IMR-90 (cell line): Measurements from ENCODE around the gene DDI2. TPM values are rescaled to one million over a fixed set of nuclear protein-coding genes. Genes with fewer than 3 reads are reported as not detected.

Source experiments
- ATAC-seq: fragments of 200-7000 bp; cut with Tn5 transposase; 2 replicates; pipeline ENCODE4 v1.9.1; 2020; ENCODE audit warnings: low read depth, mild to moderate bottlenecking, moderate library complexity
- BruUV-seq: library from RNA; stranded (reverse); fragments of 400-500 nt; replicated peaks from 2 replicates; lab custom pipeline; 2021; lab: Mats Ljungman, UMichigan
- CTCF ChIA-PET: fragments of 300-600 bp; formaldehyde crosslinking; extraction: SDS; loops from one replicate; lab custom pipeline; 2021; ENCODE audit warnings: antibody characterized with exemption; lab: Yijun Ruan, JAX
- POLR2A ChIA-PET: fragments of 300-600 bp; sonication (Branson Sonifier 250); formaldehyde crosslinking; loops from one replicate; lab custom pipeline; 2022; ENCODE audit warnings: antibody characterized with exemption; ENCODE audit not compliant: unreplicated experiment; lab: Charles Lee
- DNase-seq: peaks from one replicate; pipeline ENCODE4 v3.0.0; 2013
- H2AFZ ChIP-seq: replicated peaks from 2 replicates; pipeline ENCODE3; 2013; ENCODE audit warnings: low read length, mild to moderate bottlenecking; ENCODE audit not compliant: poor library complexity
- H2AK5ac ChIP-seq: 2 replicates; pipeline ENCODE4 v1.6.1; 2013; ENCODE audit warnings: low read depth, low read length, inconsistent platforms
- H2AK9ac ChIP-seq: replicated peaks from 2 replicates; pipeline ENCODE3; 2013; ENCODE audit warnings: mild to moderate bottlenecking, low read depth, low read length, moderate library complexity; ENCODE audit not compliant: poor library complexity
- H2BK120ac ChIP-seq: 2 replicates; pipeline ENCODE4 v1.6.1; 2013; ENCODE audit warnings: low read depth, low read length, inconsistent platforms
- H2BK15ac ChIP-seq: 3 replicates; pipeline ENCODE4 v1.6.1; 2013; ENCODE audit warnings: low read depth, low read length, inconsistent platforms
- H2BK20ac ChIP-seq: 2 replicates; pipeline ENCODE4 v1.6.1; 2013; ENCODE audit warnings: low read depth, mild to moderate bottlenecking, inconsistent platforms, low read length, moderate library complexity
- H2BK5ac ChIP-seq: 2 replicates; pipeline ENCODE4 v1.6.1; 2013; ENCODE audit warnings: mild to moderate bottlenecking, low read depth, low read length, inconsistent platforms; ENCODE audit not compliant: poor library complexity, severe bottlenecking
- H3K14ac ChIP-seq: replicated peaks from 2 replicates; pipeline ENCODE4 v1.6.1; 2013; ENCODE audit warnings: low read depth, low read length, inconsistent platforms
- H3K18ac ChIP-seq: 2 replicates; pipeline ENCODE4 v1.6.1; 2013; ENCODE audit warnings: low read depth, low read length, control low read depth
- H3K23ac ChIP-seq: 2 replicates; pipeline ENCODE4 v1.6.1; 2013; ENCODE audit warnings: low read depth, low read length, inconsistent platforms
- H3K27ac ChIP-seq: 2 replicates; pipeline ENCODE4 v1.5.1; 2013; ENCODE audit warnings: mild to moderate bottlenecking, control low read depth, low read length; ENCODE audit not compliant: insufficient read depth
- H3K27me3 ChIP-seq: 2 replicates; pipeline ENCODE4 v1.6.1; 2013; ENCODE audit warnings: low read length; ENCODE audit not compliant: control insufficient read depth, insufficient read depth
- H3K36me3 ChIP-seq: 2 replicates; pipeline ENCODE4 v1.6.1; 2013; ENCODE audit warnings: low read length, mixed read lengths; ENCODE audit not compliant: control insufficient read depth, insufficient read depth
- H3K4ac ChIP-seq: 2 replicates; pipeline ENCODE4 v1.6.1; 2013; ENCODE audit warnings: low read depth, low read length, inconsistent platforms
- H3K4me1 ChIP-seq: 2 replicates; pipeline ENCODE4 v1.6.1; 2013; ENCODE audit warnings: low read length, mixed read lengths; ENCODE audit not compliant: control insufficient read depth, insufficient read depth
- H3K4me2 ChIP-seq: 2 replicates; pipeline ENCODE4 v1.6.1; 2013; ENCODE audit warnings: low read depth, mild to moderate bottlenecking, control low read depth, low read length, moderate library complexity
- H3K4me3 ChIP-seq: 2 replicates; pipeline ENCODE4 v1.5.1; 2013; ENCODE audit warnings: low read depth, mild to moderate bottlenecking, control low read depth, low read length, moderate library complexity; ENCODE audit not compliant: insufficient read depth
- H3K56ac ChIP-seq: 2 replicates; pipeline ENCODE4 v1.6.1; 2013; ENCODE audit warnings: low read length, inconsistent platforms; ENCODE audit not compliant: insufficient read depth; ENCODE audit errors: extremely low read depth
- H3K79me1 ChIP-seq, 2 experiments: 2 replicates each; pipeline ENCODE4 v1.6.1; 2013; ENCODE audit warnings: low read length in 2 of 2, inconsistent platforms in 1 of 2, low read depth in 1 of 2
- H3K9ac ChIP-seq: 2 replicates; pipeline ENCODE4 v1.6.1; 2013; ENCODE audit warnings: low read depth, low read length, control low read depth
- H3K9me1 ChIP-seq: 2 replicates; pipeline ENCODE4 v1.6.1; 2013; ENCODE audit warnings: low read length, inconsistent platforms; ENCODE audit not compliant: insufficient read depth
- H3K9me3 ChIP-seq: 2 replicates; pipeline ENCODE4 v1.6.1; 2013; ENCODE audit warnings: low read length; ENCODE audit not compliant: control insufficient read depth, insufficient read depth
- H4K20me1 ChIP-seq: 2 replicates; pipeline ENCODE4 v1.6.1; 2013; ENCODE audit warnings: low read length, inconsistent platforms; ENCODE audit not compliant: insufficient read depth
- H4K5ac ChIP-seq: 2 replicates; pipeline ENCODE4 v1.6.1; 2013; ENCODE audit warnings: mild to moderate bottlenecking, low read depth, low read length, control low read depth
- H4K8ac ChIP-seq, 2 experiments: 2 replicates each; pipeline ENCODE4 v1.6.1; 2013; ENCODE audit warnings: low read depth in 2 of 2, low read length in 2 of 2, control low read depth in 1 of 2, inconsistent platforms in 1 of 2
- H4K91ac ChIP-seq: 2 replicates; pipeline ENCODE4 v1.6.1; 2013; ENCODE audit warnings: low read depth, low read length, inconsistent platforms; ENCODE audit not compliant: insufficient read depth
- BHLHE40 ChIP-seq: fragments of 150-350 bp; IDR thresholded peaks from 2 replicates; pipeline ENCODE4 v1.6.1; 2016; ENCODE audit warnings: mild to moderate bottlenecking, low read depth, low read length
- CEBPB ChIP-seq: IDR thresholded peaks from 2 replicates; pipeline ENCODE4 v1.6.1; 2012; ENCODE audit warnings: low read depth, low read length, improper control_type of control experiment
- CHD1 ChIP-seq: IDR thresholded peaks from 2 replicates; pipeline ENCODE4 v1.6.1; 2012; ENCODE audit warnings: low read depth, low read length, improper control_type of control experiment
- CTCF ChIP-seq: conservative IDR thresholded peaks from 2 replicates; pipeline ENCODE4 v1.5.1; 2012; ENCODE audit warnings: mild to moderate bottlenecking, low read depth, low read length, improper control_type of control experiment
- ELK1 ChIP-seq: fragments of 150-350 bp; IDR thresholded peaks from 2 replicates; pipeline ENCODE4 v1.6.1; 2016; ENCODE audit warnings: low read depth, mild to moderate bottlenecking, low read length, moderate library complexity, borderline replicate concordance
- FOS ChIP-seq: fragments of 150-350 bp; IDR thresholded peaks from 2 replicates; pipeline ENCODE4 v1.6.1; 2016; ENCODE audit warnings: low read depth, low read length
- MAFK ChIP-seq: IDR thresholded peaks from 2 replicates; pipeline ENCODE4 v1.6.1; 2012; ENCODE audit warnings: low read depth, low read length, improper control_type of control experiment
- MAZ ChIP-seq: IDR thresholded peaks from 2 replicates; pipeline ENCODE4 v1.6.1; 2012; ENCODE audit warnings: low read depth, mild to moderate bottlenecking, low read length, improper control_type of control experiment, moderate library complexity, borderline replicate concordance
- MXI1 ChIP-seq: IDR thresholded peaks from 2 replicates; pipeline ENCODE4 v1.6.1; 2012; ENCODE audit warnings: low read depth, mild to moderate bottlenecking, low read length, moderate library complexity, borderline replicate concordance
- NFE2L2 ChIP-seq: fragments of 150-350 bp; IDR thresholded peaks from 2 replicates; pipeline ENCODE4 v1.6.1; 2016; ENCODE audit warnings: low read depth, mild to moderate bottlenecking, low read length
- POLR2A ChIP-seq: IDR thresholded peaks from 2 replicates; pipeline ENCODE4 v1.6.1; 2012; ENCODE audit warnings: mild to moderate bottlenecking, low read depth, low read length
- RAD21 ChIP-seq: IDR thresholded peaks from 2 replicates; pipeline ENCODE4 v1.6.1; 2012; ENCODE audit warnings: low read length, improper control_type of control experiment
- RCOR1 ChIP-seq: IDR thresholded peaks from 2 replicates; pipeline ENCODE4 v1.6.1; 2012; ENCODE audit warnings: mild to moderate bottlenecking, low read length, improper control_type of control experiment; ENCODE audit not compliant: insufficient replicate concordance
- RFX5 ChIP-seq: IDR thresholded peaks from 2 replicates; pipeline ENCODE4 v1.8.0; 2012; ENCODE audit warnings: low read depth, mild to moderate bottlenecking, low read length, moderate library complexity
- SMC3 ChIP-seq: fragments of 150-350 bp; IDR thresholded peaks from 2 replicates; pipeline ENCODE4 v1.6.1; 2016; ENCODE audit warnings: low read depth, mild to moderate bottlenecking, antibody characterized with exemption, low read length, moderate library complexity
- USF2 ChIP-seq: fragments of 150-350 bp; IDR thresholded peaks from 2 replicates; pipeline ENCODE4 v1.6.1; 2017; ENCODE audit warnings: mild to moderate bottlenecking, antibody characterized with exemption, low read length, low read depth
- WGBS, 2 experiments: methylation state at CpG; one replicate each; pipeline versions ENCODE4 v1.1.5 to v1.1.7; 2013; ENCODE audit warnings: missing lambda C conversion rate in 2 of 2; ENCODE audit not compliant: insufficient read length in 1 of 2; ENCODE audit errors: extremely low coverage in 2 of 2; 5-methylcytosine and 5-hydroxymethylcytosine counted together
- dilution Hi-C: fragments of 300-500 bp; cut with HindIII; formaldehyde crosslinking; loops from one replicate; pipeline ENCODE4 v1.14.3; 2018; ENCODE audit warnings: low sequenced_read_pairs; ENCODE audit not compliant: unreplicated experiment
- in situ Hi-C: fragments of 300-500 bp; cut with MboI; formaldehyde crosslinking; loops from 3 replicates; pipeline ENCODE4 v1.14.3; 2019; ENCODE audit warnings: low sequenced_read_pairs, inconsistent platforms, mixed read lengths
- intact Hi-C: fragments of 100-400 bp; cut with micrococcal nuclease; formaldehyde crosslinking; loops from 2 replicates; pipeline ENCODE4 v1.10.0; 2022
- polyA plus RNA-seq, 3 experiments: library from polyadenylated mRNA; depleted of rRNA; stranded (reverse); fragments of >200 nt; gene quantifications; 2 replicates each; pipeline ENCODE4 v1.2.3, GENCODE V29; 2012; ENCODE audit warnings: low replicate concordance in 1 of 3
- total RNA-seq: library from RNA; depleted of rRNA; stranded (reverse); fragments of >200 nt; gene quantifications from 2 replicates; pipeline ENCODE4 v1.2.3, GENCODE V29; 2012

Gene DDI2
- total and polyA plus RNA-seq, 2 of the 4 experiments (the other 2 are of a cell fraction), result 6.0 to 13.4 TPM

GRCh38 chr1:15649937-15650336 is 32.7 kb downstream of the DDI2 start:
- H3K9me3 ChIP-seq, result no peaks in the 10 kb centered on the region
- H4K5ac ChIP-seq, result no peak overlapping the region
- no peak overlapping the region for H4K8ac ChIP-seq
- dilution Hi-C loops, result no loop called here
- POLR2A ChIA-PET, result interaction anchor here (0.6 kb wide), 1 partner anchor 23 kb away, joined by 5 read pairs; no protein-coding TSS in a partner anchor
- H2BK120ac ChIP-seq, result no peak overlapping the region
- no peaks in the 10 kb centered on the region for H3K4me1 ChIP-seq
- H2BK5ac ChIP-seq, result no peak overlapping the region
- no peak overlapping the region for H2BK15ac ChIP-seq
- no TSS peak for BruUV-seq
- no peak overlapping the region for H3K9ac ChIP-seq
- H3K36me3 ChIP-seq, result peaks cover 21% of the 10 kb centered on the region
- H3K79me1 ChIP-seq, result peaks cover 0 to 29% of the 10 kb centered on the region in 2 experiments; a peak in 2 of 4 replicates
- no peak overlapping the region for H3K4me3 ChIP-seq
- no peak overlapping the region for H2BK20ac ChIP-seq
- H3K4ac ChIP-seq, result no peak overlapping the region
- no peaks in the 10 kb centered on the region for H3K27me3 ChIP-seq
- H3K4me2 ChIP-seq, result no peak overlapping the region
- intact Hi-C loops, result no loop called here
- no peak for ATAC-seq
- H4K20me1 ChIP-seq, result no peaks in the 10 kb centered on the region
- H3K9me1 ChIP-seq, result no peaks in the 10 kb centered on the region
- no CpG with 5 or more reads among the region's 1 CpG for WGBS, 2 experiments
- CTCF ChIA-PET, result no interaction called here
- no peak overlapping the region for H2AK9ac ChIP-seq
- H3K23ac ChIP-seq, result no peak overlapping the region
- H2AK5ac ChIP-seq, result no peak overlapping the region
- no peak overlapping the region for H2AFZ ChIP-seq
- TF ChIP-seq ELK1 (no peak), SMC3 (no peak), RFX5 (no peak), POLR2A (no peak), MAFK (no peak), CTCF (no peak), BHLHE40 (no peak), RCOR1 (no peak), RAD21 (no peak), MXI1 (no peak), CEBPB (no peak), MAZ (no peak), NFE2L2 (no peak), USF2 (no peak), FOS (no peak), CHD1 (no peak)
- H3K14ac ChIP-seq, result no peak overlapping the region
- no peak overlapping the region for H3K56ac ChIP-seq
- H3K18ac ChIP-seq, result no peak overlapping the region
- H4K91ac ChIP-seq, result no peak overlapping the region
- DNase-seq, result no peak
- H3K27ac ChIP-seq, result no peak overlapping the region
- in situ Hi-C loops, result no loop called here
